Fibroblast of lung (primary cell): Measurements from ENCODE around the gene DQX1. TPM values are rescaled to one million over a fixed set of nuclear protein-coding genes. Genes with fewer than 3 reads are reported as not detected.

Experiments
- DNase-seq, 2 donors: peaks; one replicate each; pipeline versions ENCODE4 v3.0.0 to v3.0.0-alpha.2; 2010; ENCODE audit warnings: low read depth in 2 of 2
- H2AFZ ChIP-seq: 2 replicates; pipeline ENCODE4 v1.5.1; 2012; ENCODE audit warnings: low read length, control low read depth, inconsistent platforms
- H3K27ac ChIP-seq: 2 replicates; pipeline ENCODE4 v1.5.1; 2011; ENCODE audit warnings: low read length, control low read depth; ENCODE audit not compliant: insufficient read depth
- H3K27me3 ChIP-seq: 2 replicates; pipeline ENCODE4 v1.5.1; 2011; ENCODE audit warnings: mild to moderate bottlenecking, low read length; ENCODE audit not compliant: control insufficient read depth, insufficient read depth
- H3K36me3 ChIP-seq: 2 replicates; pipeline ENCODE4 v1.5.1; 2011; ENCODE audit warnings: low read length; ENCODE audit not compliant: control insufficient read depth, insufficient read depth
- H3K4me1 ChIP-seq: 2 replicates; pipeline ENCODE4 v1.5.1; 2011; ENCODE audit warnings: low read length; ENCODE audit not compliant: control insufficient read depth, insufficient read depth; ENCODE audit errors: extremely low read depth
- H3K4me2 ChIP-seq: 2 replicates; pipeline ENCODE4 v1.5.1; 2011; ENCODE audit warnings: low read length, control low read depth; ENCODE audit not compliant: insufficient read depth; ENCODE audit errors: extremely low read depth
- H3K4me3 ChIP-seq, 4 experiments: fragments of 200-600 bp in 1 of 4; sonication (generic) in 1 of 4; replicated peaks in 1 of 4; 2 replicates each; pipeline ENCODE4 v1.5.1; 2011 to 2016; ENCODE audit warnings: low read length in 4 of 4, low read depth in 3 of 4, mild to moderate bottlenecking in 3 of 4, control low read depth in 2 of 4, inconsistent platforms in 1 of 4, mixed read lengths in 1 of 4; ENCODE audit not compliant: insufficient read depth in 1 of 4; ENCODE audit errors: control extremely low read depth in 1 of 4
- H3K79me2 ChIP-seq: 2 replicates; pipeline ENCODE4 v1.5.1; 2012; ENCODE audit warnings: mild to moderate bottlenecking, low read length, inconsistent platforms; ENCODE audit not compliant: control insufficient read depth, insufficient read depth
- H3K9ac ChIP-seq: 2 replicates; pipeline ENCODE4 v1.5.1; 2011; ENCODE audit warnings: mild to moderate bottlenecking, low read length, control low read depth; ENCODE audit not compliant: insufficient read depth
- H3K9me3 ChIP-seq: 2 replicates; pipeline ENCODE4 v1.5.1; 2012; ENCODE audit warnings: low read depth, low read length; ENCODE audit not compliant: control insufficient read depth, insufficient read depth
- H4K20me1 ChIP-seq: 2 replicates; pipeline ENCODE4 v1.5.1; 2011; ENCODE audit warnings: low read length; ENCODE audit not compliant: control insufficient read depth, insufficient read depth; ENCODE audit errors: extremely low read depth
- CTCF ChIP-seq, 2 donors: IDR thresholded peaks in 1 of 2; conservative IDR thresholded peaks in 1 of 2; 1 replicate in 1 of 2; 2 replicates in 1 of 2; pipeline ENCODE4 v1.5.1; 2011 to 2012; ENCODE audit warnings: low read length in 2 of 2, control low read depth in 1 of 2, inconsistent platforms in 1 of 2, low read depth in 1 of 2, mild to moderate bottlenecking in 1 of 2
- EZH2 ChIP-seq: IDR thresholded peaks from 2 replicates; pipeline ENCODE4 v1.5.1; 2012; ENCODE audit warnings: low read length, control low read depth, mild to moderate bottlenecking; ENCODE audit errors: missing control alignments
- polyA plus RNA-seq, 2 donors: library from polyadenylated mRNA; depleted of rRNA in 1 of 2; stranded (reverse) in 1 of 2; unstranded in 1 of 2; fragments of >200 nt; gene quantifications; 2 replicates each; pipeline ENCODE4 v1.2.1, GENCODE V29; 2011 to 2012; ENCODE audit warnings: missing spikeins in 1 of 2
- total RNA-seq: library from RNA; depleted of rRNA; stranded (reverse); fragments of >200 nt; gene quantifications from 2 replicates; pipeline ENCODE4 v1.2.1, GENCODE V29; 2014

Gene DQX1
- total and polyA plus RNA-seq, 2 donors (not counting 1 experiment from before 2014, with no cell fraction given): not detected

GRCh38 chr2:74497777-74498499 is 28.1 kb downstream of the DQX1 start:
- H3K27me3 ChIP-seq: no peaks in the 10 kb centered on the region
- H3K36me3 ChIP-seq: peaks cover 2% of the 10 kb centered on the region
- H3K9me3 ChIP-seq: no peaks in the 10 kb centered on the region
- no peaks in the 10 kb centered on the region for H4K20me1 ChIP-seq
- H2AFZ ChIP-seq: peak overlapping the region; percentile 71
- H3K9ac ChIP-seq: no peak overlapping the region
- H3K79me2 ChIP-seq: no peaks in the 10 kb centered on the region
- H3K27ac ChIP-seq: no peak overlapping the region
- DNase-seq: no peak
- peaks cover 7% of the 10 kb centered on the region for H3K4me1 ChIP-seq
- H3K4me3 ChIP-seq: peak overlapping the region; percentile 44 to 58 (median 48)
- no peak for TF ChIP-seq CTCF (conservative IDR thresholded peaks at IDR 0.05 in 1 of 2, IDR thresholded peaks at IDR 0.05 in 1 of 2; ENCODE audit: low read depth in 1 of 2, low read length in 2 of 2)
- peak overlapping the region; percentile 98 for H3K4me2 ChIP-seq

- Histone ChIP-seq H3K4me1 (peaks cover 7% of the 10 kb centered on the region), H3K27ac (no peak overlapping the region), H3K79me2 (no peaks in the 10 kb centered on the region), H3K9me3 (no peaks in the 10 kb centered on the region), H3K4me2 (no peak overlapping the region), H3K27me3 (no peaks in the 10 kb centered on the region), H4K20me1 (no peaks in the 10 kb centered on the region), H3K4me3 (no peak overlapping the region), H3K9ac (no peak overlapping the region), H2AFZ (no peak overlapping the region), H3K36me3 (peaks cover 6% of the 10 kb centered on the region)
- no peak for TF ChIP-seq CTCF (conservative IDR thresholded peaks at IDR 0.05 in 1 of 2, IDR thresholded peaks at IDR 0.05 in 1 of 2; ENCODE audit: low read depth in 1 of 2, low read length in 2 of 2)
- no peak for DNase-seq
Observed at GRCh38 chr2:74496997-74497776, 28.8 kb downstream of the DQX1 start.

GRCh38 chr2:74495440-74495839 is 30.6 kb downstream of the DQX1 start:
- Histone ChIP-seq H2AFZ (no peak overlapping the region), H3K27me3 (no peaks in the 10 kb centered on the region), H3K27ac (no peak overlapping the region), H4K20me1 (no peaks in the 10 kb centered on the region), H3K4me3 (no peak overlapping the region), H3K36me3 (peaks cover 16% of the 10 kb centered on the region), H3K9me3 (no peaks in the 10 kb centered on the region), H3K9ac (no peak overlapping the region), H3K4me2 (no peak overlapping the region), H3K79me2 (no peaks in the 10 kb centered on the region), H3K4me1 (peaks cover 7% of the 10 kb centered on the region)
- TF ChIP-seq CTCF (conservative IDR thresholded peaks at IDR 0.05 in 1 of 2, IDR thresholded peaks at IDR 0.05 in 1 of 2; ENCODE audit: low read depth in 1 of 2, low read length in 2 of 2) (no peak), EZH2 (no peak)
- no peak for DNase-seq
